ENCODE data around the gene USP20.

Gene USP20

GRCh38 chr9:129868872-129869486 lies 33.7 kb downstream of the USP20 start:
- TF ChIP-seq POLR2AphosphoS5 (IDR thresholded peaks at IDR 0.05; ENCODE audit: low read depth, low read length) (no peak), POLR2A (IDR thresholded peaks at IDR 0.05; ENCODE audit: low read depth, low read length) (no peak), TAF1 (IDR thresholded peaks at IDR 0.05; ENCODE audit: borderline replicate concordance, low read depth, low read length) (no peak)
- no peak for DNase-seq (ENCODE audit: insufficient read length)
- no peak for FAIRE-seq

- no peak for FAIRE-seq
- TF ChIP-seq POLR2A (IDR thresholded peaks at IDR 0.05; ENCODE audit: low read depth, low read length) (no peak), POLR2AphosphoS5 (IDR thresholded peaks at IDR 0.05; ENCODE audit: low read depth, low read length) (no peak), TAF1 (IDR thresholded peaks at IDR 0.05; ENCODE audit: borderline replicate concordance, low read depth, low read length) (no peak)
Measured at GRCh38 chr9:129869585-129870501, 34.6 kb downstream of the USP20 start.

GRCh38 chr9:129871046-129871445 lies 35.8 kb downstream of the USP20 start:
- FAIRE-seq (no peak), DNase-seq (ENCODE audit: insufficient read length) (no peak)
- TF ChIP-seq TAF1 (IDR thresholded peaks at IDR 0.05; ENCODE audit: borderline replicate concordance, low read depth, low read length) (no peak), POLR2AphosphoS5 (IDR thresholded peaks at IDR 0.05; ENCODE audit: low read depth, low read length) (no peak), POLR2A (IDR thresholded peaks at IDR 0.05; ENCODE audit: low read depth, low read length) (no peak)

More at GRCh38 chr9:129869585-129870501, 34.6 kb downstream of the USP20 start:
- no peak for DNase-seq (ENCODE audit: insufficient read length)

GRCh38 chr9:129873563-129874190 lies 38.4 kb downstream of the USP20 start:
- FAIRE-seq, result no peak
- TF ChIP-seq TAF1 (IDR thresholded peaks at IDR 0.05; ENCODE audit: borderline replicate concordance, low read depth, low read length), result no peak
- no peak for TF ChIP-seq POLR2AphosphoS5 (IDR thresholded peaks at IDR 0.05; ENCODE audit: low read depth, low read length)
- TF ChIP-seq POLR2A (IDR thresholded peaks at IDR 0.05; ENCODE audit: low read depth, low read length), result no peak
- no peak for DNase-seq (ENCODE audit: insufficient read length)

- FAIRE-seq (no peak), DNase-seq (ENCODE audit: insufficient read length) (no peak)
- TF ChIP-seq POLR2AphosphoS5 (IDR thresholded peaks at IDR 0.05; ENCODE audit: low read depth, low read length) (no peak), POLR2A (IDR thresholded peaks at IDR 0.05; ENCODE audit: low read depth, low read length) (no peak), TAF1 (IDR thresholded peaks at IDR 0.05; ENCODE audit: borderline replicate concordance, low read depth, low read length) (no peak)
Measured at GRCh38 chr9:129874261-129875101, 39.2 kb downstream of the USP20 start.

- no peak for FAIRE-seq
- DNase-seq (ENCODE audit: insufficient read length), result no peak
- TF ChIP-seq TAF1 (IDR thresholded peaks at IDR 0.05; ENCODE audit: borderline replicate concordance, low read depth, low read length) (no peak), POLR2A (IDR thresholded peaks at IDR 0.05; ENCODE audit: low read depth, low read length) (no peak), POLR2AphosphoS5 (IDR thresholded peaks at IDR 0.05; ENCODE audit: low read depth, low read length) (no peak)
Measured at GRCh38 chr9:129875181-129875611, 39.9 kb downstream of the USP20 start.

- TF ChIP-seq TAF1 (IDR thresholded peaks at IDR 0.05; ENCODE audit: borderline replicate concordance, low read depth, low read length), result no peak
- no peak for TF ChIP-seq POLR2AphosphoS5 (IDR thresholded peaks at IDR 0.05; ENCODE audit: low read depth, low read length)
- no peak for TF ChIP-seq POLR2A (IDR thresholded peaks at IDR 0.05; ENCODE audit: low read depth, low read length)
- DNase-seq (ENCODE audit: insufficient read length) (no peak), FAIRE-seq (no peak)
Measured at GRCh38 chr9:129875687-129876395, 40.6 kb downstream of the USP20 start.

GRCh38 chr9:129876815-129877214 lies 41.6 kb downstream of the USP20 start:
- TF ChIP-seq POLR2A (IDR thresholded peaks at IDR 0.05; ENCODE audit: low read depth, low read length) (no peak), POLR2AphosphoS5 (IDR thresholded peaks at IDR 0.05; ENCODE audit: low read depth, low read length) (no peak), TAF1 (IDR thresholded peaks at IDR 0.05; ENCODE audit: borderline replicate concordance, low read depth, low read length) (no peak)
- FAIRE-seq, result no peak

GRCh38 chr9:129878291-129878690 lies 43.0 kb downstream of the USP20 start:
- no peak for FAIRE-seq
- no peak for DNase-seq (ENCODE audit: insufficient read length)
- TF ChIP-seq POLR2AphosphoS5 (IDR thresholded peaks at IDR 0.05; ENCODE audit: low read depth, low read length) (no peak), TAF1 (IDR thresholded peaks at IDR 0.05; ENCODE audit: borderline replicate concordance, low read depth, low read length) (no peak), POLR2A (IDR thresholded peaks at IDR 0.05; ENCODE audit: low read depth, low read length) (no peak)

More at GRCh38 chr9:129876815-129877214, 41.6 kb downstream of the USP20 start:
- no peak for DNase-seq (ENCODE audit: insufficient read length)

GRCh38 chr9:129879103-129879699 lies 43.9 kb downstream of the USP20 start:
- FAIRE-seq (no peak), DNase-seq (ENCODE audit: insufficient read length) (no peak)
- TF ChIP-seq POLR2AphosphoS5 (IDR thresholded peaks at IDR 0.05; ENCODE audit: low read depth, low read length) (no peak), TAF1 (IDR thresholded peaks at IDR 0.05; ENCODE audit: borderline replicate concordance, low read depth, low read length) (no peak), POLR2A (IDR thresholded peaks at IDR 0.05; ENCODE audit: low read depth, low read length) (no peak)

All from GM12892 (cell line).